ENCODE results near the gene THAP4.
"Not testable (repeated sequence)": the region's sequence is repeated elsewhere in the genome, so short reads cannot be mapped to it uniquely, and the experiment has no call there.

The THAP4 gene

GRCh38 chr2:241579281-241579680 is 57.7 kb downstream of the THAP4 start:
- DNase-seq, result no peak

- peak; percentile 79 for DNase-seq
Measured at GRCh38 chr2:241577413-241578122, 59.4 kb downstream of the THAP4 start.

- DNase-seq, result no peak
Measured at GRCh38 chr2:241576293-241576654, 60.7 kb downstream of the THAP4 start.

- DNase-seq, result no peak
Measured at GRCh38 chr2:241575624-241576292, 61.2 kb downstream of the THAP4 start.

GRCh38 chr2:241574911-241575623 is 61.9 kb downstream of the THAP4 start:
- no peak for DNase-seq

GRCh38 chr2:241573741-241574140 is 63.2 kb downstream of the THAP4 start:
- DNase-seq, result no peak

- DNase-seq, result not testable (repeated sequence)
Measured at GRCh38 chr2:241572915-241573651, 63.9 kb downstream of the THAP4 start.

- no peak for DNase-seq
Measured at GRCh38 chr2:241571821-241572620, 64.9 kb downstream of the THAP4 start.

GRCh38 chr2:241570961-241571581 is 65.9 kb downstream of the THAP4 start:
- no peak for DNase-seq

GRCh38 chr2:241569831-241570281 is 67.1 kb downstream of the THAP4 start:
- no peak for DNase-seq

GRCh38 chr2:241568726-241569125 is 68.2 kb downstream of the THAP4 start:
- no peak for DNase-seq

- DNase-seq, result no peak
Measured at GRCh38 chr2:241567776-241568175, 69.2 kb downstream of the THAP4 start.

- DNase-seq, result not testable (repeated sequence)
Measured at GRCh38 chr2:241567266-241567665, 69.7 kb downstream of the THAP4 start.

GRCh38 chr2:241566468-241566867 is 70.5 kb downstream of the THAP4 start:
- DNase-seq, result no peak

GRCh38 chr2:241566021-241566420 is 70.9 kb downstream of the THAP4 start:
- DNase-seq, result not testable (repeated sequence)

GRCh38 chr2:241565411-241565810 is 71.5 kb downstream of the THAP4 start:
- no peak for DNase-seq

- DNase-seq, result no peak
Measured at GRCh38 chr2:241564596-241565410, 72.2 kb downstream of the THAP4 start.

- no peak for DNase-seq
Measured at GRCh38 chr2:241563981-241564595, 72.9 kb downstream of the THAP4 start.

GRCh38 chr2:241563571-241563980 is 73.4 kb downstream of the THAP4 start:
- no peak for DNase-seq

GRCh38 chr2:241563031-241563507 is 73.9 kb downstream of the THAP4 start:
- no peak for DNase-seq

All from right hindlimb (tissue), 1 donor.